Measurements from ENCODE around the gene ABCB8. TPM values are rescaled to one million over a fixed set of nuclear protein-coding genes. Genes with fewer than 3 reads are reported as not detected.
A peak's percentile ranks its signal among the peaks of the same experiment; 100 is the strongest.

The ABCB8 gene
- total and polyA plus RNA-seq, 2 of the 4 experiments (the other 2 are of a cell fraction), result 16.3 to 26.8 TPM

- dilution Hi-C loops (cut with HindIII; ENCODE audit: low sequenced_read_pairs, unreplicated experiment), result no loop called here
- H2AK9ac ChIP-seq (replicated peaks; ENCODE audit: low read depth, low read length, poor library complexity), result peak overlapping the region; percentile 94
- peak overlapping the region; percentile 76 for H3K4ac ChIP-seq (ENCODE audit: low read depth, low read length)
- H4K20me1 ChIP-seq (ENCODE audit: insufficient read depth, low read length), result peaks cover 7% of the 10 kb centered on the region; the same call in 1 of the 2 replicates
- H4K91ac ChIP-seq (ENCODE audit: insufficient read depth, low read depth, low read length), result peak overlapping the region; percentile 77
- peak overlapping the region; percentile 81 for H3K4me2 ChIP-seq (ENCODE audit: low read depth, low read length)
- peaks cover 31% of the 10 kb centered on the region for H3K4me1 ChIP-seq (ENCODE audit: control insufficient read depth, insufficient read depth, low read length)
- H3K9me3 ChIP-seq (ENCODE audit: control insufficient read depth, insufficient read depth, low read length), result no peaks in the 10 kb centered on the region
- H3K23ac ChIP-seq (ENCODE audit: low read depth, low read length), result peak overlapping the region; percentile 82; the same call in 1 of the 2 replicates
- ChIA-PET CTCF (interaction anchor here (0.8 kb wide), 1 partner anchor 1769 kb away, joined by 3 read pairs; no protein-coding TSS in a partner anchor), POLR2A (ENCODE audit: unreplicated experiment) (no interaction called here)
- DNase-seq, result no peak
- peak overlapping the region; percentile 92; the same call in 1 of the 2 replicates for H3K14ac ChIP-seq (replicated peaks; ENCODE audit: low read depth, low read length)
- BruUV-seq (replicated peaks), result no TSS peak
- H2AK5ac ChIP-seq (ENCODE audit: low read depth, low read length), result peak overlapping the region; percentile 78; the same call in 1 of the 2 replicates
- 26% methylated on average over 10 of the region's 29 CpGs; no CpG with 5 or more reads in 1 of the 2 experiments for WGBS, 2 experiments (ENCODE audit: extremely low coverage in 2 of 2, insufficient read length in 1 of 2)
- peak overlapping the region; percentile 90 for H4K8ac ChIP-seq (ENCODE audit: low read depth in 2 of 2, low read length in 2 of 2)
- H3K27me3 ChIP-seq (ENCODE audit: control insufficient read depth, insufficient read depth, low read length), result no peaks in the 10 kb centered on the region
- H2BK5ac ChIP-seq (ENCODE audit: low read depth, low read length, poor library complexity, severe bottlenecking), result no peak overlapping the region
- peak overlapping the region; percentile 17; the same call in 1 of the 2 replicates for H4K5ac ChIP-seq (ENCODE audit: low read depth, low read length)
- H3K18ac ChIP-seq (ENCODE audit: low read depth, low read length), result no peak overlapping the region
- H2BK20ac ChIP-seq (ENCODE audit: low read depth, low read length), result no peak overlapping the region
- H3K9me1 ChIP-seq (ENCODE audit: insufficient read depth, low read length), result peaks cover 8% of the 10 kb centered on the region; the same call in 1 of the 2 replicates
- peak overlapping the region; percentile 92 for H2AFZ ChIP-seq (replicated peaks; ENCODE audit: low read length, poor library complexity)
- in situ Hi-C loops (cut with MboI; ENCODE audit: low sequenced_read_pairs), result no loop called here
- H3K79me1 ChIP-seq (ENCODE audit: low read depth in 1 of 2, low read length in 2 of 2), result peaks cover 14 to 45% of the 10 kb centered on the region in 2 experiments
- ATAC-seq (ENCODE audit: low read depth), result no peak
- peak overlapping the region; percentile 10; the same call in 1 of the 2 replicates for H3K56ac ChIP-seq (ENCODE audit: extremely low read depth, insufficient read depth, low read length)
- H3K9ac ChIP-seq (ENCODE audit: low read depth, low read length), result peak overlapping the region; percentile 88
- no peak overlapping the region for H2BK15ac ChIP-seq (ENCODE audit: low read depth, low read length)
- intact Hi-C loops (cut with micrococcal nuclease), result no loop called here
- no peak overlapping the region for H2BK120ac ChIP-seq (ENCODE audit: low read depth, low read length)
- H3K27ac ChIP-seq (ENCODE audit: insufficient read depth, low read length), result peak overlapping the region; percentile 45
- H3K4me3 ChIP-seq (ENCODE audit: insufficient read depth, low read depth, low read length), result peak overlapping the region; percentile 67
- H3K36me3 ChIP-seq (ENCODE audit: control insufficient read depth, insufficient read depth, low read length), result no peaks in the 10 kb centered on the region
- TF ChIP-seq, protein P1, sequence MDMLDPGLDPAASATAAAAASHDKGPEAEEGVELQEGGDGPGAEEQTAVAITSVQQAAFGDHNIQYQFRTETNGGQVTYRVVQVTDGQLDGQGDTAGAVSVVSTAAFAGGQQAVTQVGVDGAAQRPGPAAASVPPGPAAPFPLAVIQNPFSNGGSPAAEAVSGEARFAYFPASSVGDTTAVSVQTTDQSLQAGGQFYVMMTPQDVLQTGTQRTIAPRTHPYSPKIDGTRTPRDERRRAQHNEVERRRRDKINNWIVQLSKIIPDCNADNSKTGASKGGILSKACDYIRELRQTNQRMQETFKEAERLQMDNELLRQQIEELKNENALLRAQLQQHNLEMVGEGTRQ (IDR thresholded peaks at IDR 0.05; ENCODE audit: low read depth, low read length), result no peak
- TF ChIP-seq FOS (IDR thresholded peaks at IDR 0.05; ENCODE audit: low read depth, low read length), result no peak
- TF ChIP-seq MXI1 (IDR thresholded peaks at IDR 0.05; ENCODE audit: borderline replicate concordance, low read depth, low read length), result no peak
- TF ChIP-seq RAD21 (IDR thresholded peaks at IDR 0.05; ENCODE audit: low read length), result no peak
- no peak for TF ChIP-seq MAZ (IDR thresholded peaks at IDR 0.05; ENCODE audit: borderline replicate concordance, low read depth, low read length)
- no peak for TF ChIP-seq RCOR1 (IDR thresholded peaks at IDR 0.05; ENCODE audit: insufficient replicate concordance, low read length)
- TF ChIP-seq, protein P2, sequence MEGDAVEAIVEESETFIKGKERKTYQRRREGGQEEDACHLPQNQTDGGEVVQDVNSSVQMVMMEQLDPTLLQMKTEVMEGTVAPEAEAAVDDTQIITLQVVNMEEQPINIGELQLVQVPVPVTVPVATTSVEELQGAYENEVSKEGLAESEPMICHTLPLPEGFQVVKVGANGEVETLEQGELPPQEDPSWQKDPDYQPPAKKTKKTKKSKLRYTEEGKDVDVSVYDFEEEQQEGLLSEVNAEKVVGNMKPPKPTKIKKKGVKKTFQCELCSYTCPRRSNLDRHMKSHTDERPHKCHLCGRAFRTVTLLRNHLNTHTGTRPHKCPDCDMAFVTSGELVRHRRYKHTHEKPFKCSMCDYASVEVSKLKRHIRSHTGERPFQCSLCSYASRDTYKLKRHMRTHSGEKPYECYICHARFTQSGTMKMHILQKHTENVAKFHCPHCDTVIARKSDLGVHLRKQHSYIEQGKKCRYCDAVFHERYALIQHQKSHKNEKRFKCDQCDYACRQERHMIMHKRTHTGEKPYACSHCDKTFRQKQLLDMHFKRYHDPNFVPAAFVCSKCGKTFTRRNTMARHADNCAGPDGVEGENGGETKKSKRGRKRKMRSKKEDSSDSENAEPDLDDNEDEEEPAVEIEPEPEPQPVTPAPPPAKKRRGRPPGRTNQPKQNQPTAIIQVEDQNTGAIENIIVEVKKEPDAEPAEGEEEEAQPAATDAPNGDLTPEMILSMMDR (conservative IDR thresholded peaks at IDR 0.05; ENCODE audit: low read depth, low read length), result no peak
- no peak for TF ChIP-seq NFE2L2 (IDR thresholded peaks at IDR 0.05; ENCODE audit: low read depth, low read length)
- TF ChIP-seq MAFK (IDR thresholded peaks at IDR 0.05; ENCODE audit: low read depth, low read length), result no peak
- no peak for TF ChIP-seq CHD1 (IDR thresholded peaks at IDR 0.05; ENCODE audit: low read depth, low read length)
- TF ChIP-seq ELK1 (IDR thresholded peaks at IDR 0.05; ENCODE audit: borderline replicate concordance, low read depth, low read length), result no peak
- TF ChIP-seq POLR2A (IDR thresholded peaks at IDR 0.05; ENCODE audit: low read depth, low read length), result no peak
- no peak for TF ChIP-seq RFX5 (IDR thresholded peaks at IDR 0.05; ENCODE audit: low read depth, low read length)
- no peak for TF ChIP-seq BHLHE40 (IDR thresholded peaks at IDR 0.05; ENCODE audit: low read depth, low read length)
Observed at GRCh38 chr7:151056666-151057505, 28.6 kb downstream of the ABCB8 start.
